Astrocyte (in vitro differentiated cells and primary cell): ENCODE data around the gene KRTAP3-1. TPM values are rescaled to one million over a fixed set of nuclear protein-coding genes. Genes with fewer than 3 reads are reported as not detected.

Experiments used
- DNase-seq: peaks from one replicate; pipeline ENCODE4 v3.0.0-alpha.2; 2010; ENCODE audit warnings: low read depth
- FAIRE-seq: peaks from 2 replicates; lab custom pipeline; 2011; peaks lifted over from hg19 to GRCh38; lab: Jason Lieb, UNC
- H2AFZ ChIP-seq: 2 replicates; pipeline ENCODE4 v1.6.0; 2012; ENCODE audit warnings: low read depth, low read length, inconsistent platforms
- H3K27ac ChIP-seq: 2 replicates; pipeline ENCODE4 v1.5.1; 2011; ENCODE audit warnings: low read depth, low read length, inconsistent platforms
- H3K27me3 ChIP-seq: 2 replicates; pipeline ENCODE4 v1.6.0; 2011; ENCODE audit warnings: low read length, inconsistent platforms; ENCODE audit not compliant: insufficient read depth
- H3K36me3 ChIP-seq: 2 replicates; pipeline ENCODE4 v1.5.1; 2011; ENCODE audit warnings: low read length, inconsistent platforms; ENCODE audit not compliant: insufficient read depth
- H3K4me1 ChIP-seq: 2 replicates; pipeline ENCODE4 v1.5.1; 2011; ENCODE audit warnings: low read length, inconsistent platforms; ENCODE audit not compliant: insufficient read depth
- H3K4me2 ChIP-seq: 2 replicates; pipeline ENCODE4 v1.6.0; 2012; ENCODE audit warnings: low read length, inconsistent platforms
- H3K4me3 ChIP-seq: 2 replicates; pipeline ENCODE4 v1.5.1; 2011; ENCODE audit warnings: low read depth, mild to moderate bottlenecking, low read length, inconsistent platforms; ENCODE audit not compliant: insufficient read depth
- H3K79me2 ChIP-seq: 2 replicates; pipeline ENCODE4 v1.6.0; 2012; ENCODE audit warnings: mild to moderate bottlenecking, low read length, inconsistent platforms; ENCODE audit not compliant: insufficient read depth
- H3K9ac ChIP-seq: 2 replicates; pipeline ENCODE4 v1.6.0; 2012; ENCODE audit warnings: mild to moderate bottlenecking, low read length, inconsistent platforms
- H3K9me3 ChIP-seq: 2 replicates; pipeline ENCODE4 v1.5.1; 2012; ENCODE audit warnings: low read depth, mild to moderate bottlenecking, low read length, inconsistent platforms; ENCODE audit not compliant: insufficient read depth
- H4K20me1 ChIP-seq: 2 replicates; pipeline ENCODE4 v1.6.0; 2012; ENCODE audit warnings: low read length, inconsistent platforms; ENCODE audit not compliant: insufficient read depth
- H3K27ac Mint-ChIP-seq: one replicate; pipeline ENCODE4 v1.8.0; 2021; ENCODE audit warnings: mild to moderate bottlenecking, mixed read lengths; ENCODE audit not compliant: unreplicated experiment
- H3K27me3 Mint-ChIP-seq: one replicate; pipeline ENCODE4 v1.8.0; 2021; ENCODE audit warnings: low read depth, mixed read lengths; ENCODE audit not compliant: unreplicated experiment
- H3K36me3 Mint-ChIP-seq: one replicate; pipeline ENCODE4 v1.8.0; 2021; ENCODE audit warnings: low read depth, mixed read lengths; ENCODE audit not compliant: unreplicated experiment
- H3K4me1 Mint-ChIP-seq: one replicate; pipeline ENCODE4 v1.8.0; 2021; ENCODE audit warnings: low read depth, mixed read lengths; ENCODE audit not compliant: unreplicated experiment
- H3K4me3 Mint-ChIP-seq: one replicate; pipeline ENCODE4 v1.8.0; 2021; ENCODE audit warnings: mild to moderate bottlenecking, moderate library complexity, mixed read lengths; ENCODE audit not compliant: unreplicated experiment
- H3K9me3 Mint-ChIP-seq: one replicate; pipeline ENCODE4 v1.8.0; 2021; ENCODE audit warnings: mild to moderate bottlenecking, mixed read lengths; ENCODE audit not compliant: unreplicated experiment
- CTCF ChIP-seq: IDR thresholded peaks from 2 replicates; pipeline ENCODE4 v1.5.1; 2011; ENCODE audit warnings: low read depth, mild to moderate bottlenecking, inconsistent platforms, low read length, moderate library complexity; ENCODE audit not compliant: insufficient read depth
- EZH2 ChIP-seq: IDR thresholded peaks from 2 replicates; pipeline ENCODE4 v1.6.1; 2012; ENCODE audit warnings: mild to moderate bottlenecking, low read length, inconsistent platforms; ENCODE audit not compliant: insufficient read depth
- total RNA-seq: library from RNA; stranded (reverse); gene quantifications from 2 replicates; pipeline ENCODE4 v1.2.1, GENCODE V29; 2021

Gene KRTAP3-1
- total RNA-seq, 1 donor from 2014 or later, result not detected

- Mint-ChIP-seq H3K27ac (no peak overlapping the region), H3K36me3 (no peaks in the 10 kb centered on the region), H3K27me3 (no peaks in the 10 kb centered on the region), H3K4me3 (no peak overlapping the region), H3K4me1 (no peaks in the 10 kb centered on the region), H3K9me3 (no peaks in the 10 kb centered on the region)
- no peak overlapping the region for H3K4me3 ChIP-seq
- no peak overlapping the region for H3K27ac ChIP-seq
- H4K20me1 ChIP-seq, result no peaks in the 10 kb centered on the region
- H3K9ac ChIP-seq, result no peak overlapping the region
- no peaks in the 10 kb centered on the region for H3K36me3 ChIP-seq
- no peaks in the 10 kb centered on the region for H3K79me2 ChIP-seq
- no peak for TF ChIP-seq CTCF
- no peak for TF ChIP-seq EZH2
- H3K4me1 ChIP-seq, result no peaks in the 10 kb centered on the region
- no peaks in the 10 kb centered on the region for H3K9me3 ChIP-seq
- H2AFZ ChIP-seq, result no peak overlapping the region
- FAIRE-seq (no peak), DNase-seq (no peak)
- H3K4me2 ChIP-seq, result no peak overlapping the region
- H3K27me3 ChIP-seq, result no peaks in the 10 kb centered on the region
Measured at GRCh38 chr17:41019415-41019814, 10.5 kb upstream of the KRTAP3-1 start.

DNA sequence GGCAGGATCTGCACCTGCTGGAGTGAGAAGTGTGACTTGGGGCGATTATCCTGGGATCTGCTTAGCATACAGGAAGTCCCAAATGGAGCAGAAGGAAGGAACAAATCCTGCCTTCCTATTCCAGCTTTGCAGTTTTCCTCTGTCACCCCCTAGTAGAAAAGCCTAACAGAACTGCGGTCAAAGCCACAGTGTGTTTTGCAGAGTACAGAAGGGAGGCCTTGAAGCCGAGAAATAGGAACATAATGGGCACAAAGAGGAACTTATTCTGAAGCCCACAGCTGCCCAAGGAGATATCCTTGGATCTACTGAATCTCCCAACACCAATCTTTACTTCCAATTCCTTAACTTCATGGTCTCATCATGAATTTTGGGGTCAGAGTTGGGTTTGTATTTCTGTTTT, 9.6 kb upstream of the KRTAP3-1 start:
- Mint-ChIP-seq H3K27ac (no peak overlapping the region), H3K4me1 (no peaks in the 10 kb centered on the region), H3K36me3 (no peaks in the 10 kb centered on the region), H3K27me3 (no peaks in the 10 kb centered on the region), H3K9me3 (no peaks in the 10 kb centered on the region), H3K4me3 (no peak overlapping the region)
- Histone ChIP-seq H3K36me3 (no peaks in the 10 kb centered on the region), H3K27me3 (no peaks in the 10 kb centered on the region), H4K20me1 (no peaks in the 10 kb centered on the region), H3K9ac (no peak overlapping the region), H3K27ac (no peak overlapping the region), H3K79me2 (no peaks in the 10 kb centered on the region), H3K4me1 (no peaks in the 10 kb centered on the region), H3K4me3 (no peak overlapping the region), H2AFZ (no peak overlapping the region), H3K4me2 (no peak overlapping the region), H3K9me3 (no peaks in the 10 kb centered on the region)
- TF ChIP-seq EZH2 (no peak), CTCF (no peak)
- FAIRE-seq, result no peak
- DNase-seq, result no peak

DNA sequence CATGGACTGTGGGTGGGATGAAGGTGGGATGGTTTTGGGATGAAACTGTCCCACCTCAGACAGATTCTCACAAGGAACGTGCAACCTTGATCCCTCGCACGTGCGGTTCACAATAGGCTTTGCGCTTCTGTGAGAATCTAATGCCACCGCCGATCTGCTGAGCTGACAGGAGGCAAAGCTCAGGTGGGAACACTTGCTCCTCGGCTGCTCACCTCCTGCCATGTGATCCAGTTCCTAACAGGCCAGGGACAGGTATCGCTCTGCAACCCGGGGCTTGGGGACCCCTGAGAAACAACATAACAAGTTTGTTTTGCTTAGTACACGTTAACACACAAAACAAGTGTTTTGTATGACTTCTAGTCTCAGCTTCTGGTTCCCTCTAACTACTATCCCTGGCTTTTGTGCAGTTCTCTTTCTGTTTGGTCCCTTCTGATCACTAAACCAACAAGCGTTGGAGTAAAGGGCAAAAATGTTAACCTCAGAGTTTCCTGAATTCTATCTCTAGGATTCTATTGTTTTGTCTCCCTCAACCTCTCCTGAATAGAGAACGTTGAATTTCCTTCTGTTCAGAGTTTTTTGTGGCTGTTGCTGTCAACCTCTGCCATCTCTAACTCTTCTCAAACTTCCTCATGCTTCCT, 7.8 kb upstream of the KRTAP3-1 start:
- no peak overlapping the region for H3K27ac Mint-ChIP-seq
- no peak overlapping the region for H3K27ac ChIP-seq
- H2AFZ ChIP-seq, result no peak overlapping the region
- no peaks in the 10 kb centered on the region for H4K20me1 ChIP-seq
- no peaks in the 10 kb centered on the region for H3K36me3 ChIP-seq
- H3K9ac ChIP-seq, result no peak overlapping the region
- no peaks in the 10 kb centered on the region for H3K27me3 ChIP-seq
- H3K9me3 ChIP-seq, result no peaks in the 10 kb centered on the region
- H3K27me3 Mint-ChIP-seq, result no peaks in the 10 kb centered on the region
- H3K4me1 ChIP-seq, result no peaks in the 10 kb centered on the region
- H3K36me3 Mint-ChIP-seq, result no peaks in the 10 kb centered on the region
- no peak overlapping the region for H3K4me3 Mint-ChIP-seq
- no peaks in the 10 kb centered on the region for H3K9me3 Mint-ChIP-seq
- FAIRE-seq, result no peak
- H3K4me3 ChIP-seq, result no peak overlapping the region
- no peaks in the 10 kb centered on the region for H3K4me1 Mint-ChIP-seq
- no peak overlapping the region for H3K4me2 ChIP-seq
- DNase-seq, result no peak
- no peak for TF ChIP-seq CTCF
- TF ChIP-seq EZH2, result no peak
- no peaks in the 10 kb centered on the region for H3K79me2 ChIP-seq
